A204.1 (cell line): Measurements from ENCODE around the gene IL18RAP.

Experiments used
- FAIRE-seq: peaks from 2 replicates; lab custom pipeline; 2012; peaks lifted over from hg19 to GRCh38; lab: Jason Lieb, UNC

Gene IL18RAP, protein sequence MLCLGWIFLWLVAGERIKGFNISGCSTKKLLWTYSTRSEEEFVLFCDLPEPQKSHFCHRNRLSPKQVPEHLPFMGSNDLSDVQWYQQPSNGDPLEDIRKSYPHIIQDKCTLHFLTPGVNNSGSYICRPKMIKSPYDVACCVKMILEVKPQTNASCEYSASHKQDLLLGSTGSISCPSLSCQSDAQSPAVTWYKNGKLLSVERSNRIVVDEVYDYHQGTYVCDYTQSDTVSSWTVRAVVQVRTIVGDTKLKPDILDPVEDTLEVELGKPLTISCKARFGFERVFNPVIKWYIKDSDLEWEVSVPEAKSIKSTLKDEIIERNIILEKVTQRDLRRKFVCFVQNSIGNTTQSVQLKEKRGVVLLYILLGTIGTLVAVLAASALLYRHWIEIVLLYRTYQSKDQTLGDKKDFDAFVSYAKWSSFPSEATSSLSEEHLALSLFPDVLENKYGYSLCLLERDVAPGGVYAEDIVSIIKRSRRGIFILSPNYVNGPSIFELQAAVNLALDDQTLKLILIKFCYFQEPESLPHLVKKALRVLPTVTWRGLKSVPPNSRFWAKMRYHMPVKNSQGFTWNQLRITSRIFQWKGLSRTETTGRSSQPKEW

DNA sequence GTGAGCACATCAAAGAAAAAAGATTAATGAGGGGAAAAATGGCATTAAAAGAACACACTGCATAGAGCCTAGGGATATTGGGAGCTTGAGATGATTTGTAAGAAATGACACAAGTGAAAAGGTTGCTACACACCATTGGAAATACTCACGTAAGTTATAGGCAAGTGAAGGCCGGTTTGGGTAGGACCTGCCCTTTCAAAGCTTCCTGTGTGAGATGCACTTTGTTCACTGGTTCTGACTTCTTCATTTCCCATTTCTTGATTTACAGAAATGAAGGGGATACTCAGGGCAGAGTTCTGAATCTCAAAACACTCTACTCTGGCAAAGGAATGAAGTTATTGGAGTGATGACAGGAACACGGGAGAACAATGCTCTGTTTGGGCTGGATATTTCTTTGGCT, at the start of gene IL18RAP:
IL18RAP (plus strand) TSS at position 251 of the 400 bp plus-strand sequence; CDS start at position 369, 118 bp downstream.
- FAIRE-seq: no peak

GRCh38 chr2:102376052-102376591, 46.8 kb upstream of the IL18RAP start:
- FAIRE-seq: no peak

GRCh38 chr2:102383722-102384121, 39.2 kb upstream of the IL18RAP start:
- FAIRE-seq: no peak

DNA sequence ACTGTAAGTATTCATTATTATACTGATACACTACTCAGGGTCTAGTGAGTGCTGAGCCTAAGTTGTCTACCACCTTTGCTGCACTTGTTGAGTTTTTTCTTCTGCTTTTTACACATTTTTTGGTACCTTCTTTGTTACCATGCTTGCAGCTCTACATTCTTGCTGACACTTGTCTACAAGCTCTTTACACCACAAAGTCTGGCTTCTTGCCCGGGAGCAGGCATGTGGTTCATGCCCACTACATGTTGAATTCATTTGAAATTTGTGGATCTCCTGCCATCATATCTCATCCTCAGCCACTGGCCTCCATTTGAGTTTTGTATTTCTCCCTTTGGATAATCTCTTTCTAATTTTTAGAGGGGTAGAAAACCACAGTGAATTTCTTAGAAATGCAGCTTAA, 37.4 kb upstream of the IL18RAP start:
- no peak for FAIRE-seq

- FAIRE-seq: no peak
These were observed 37.0 kb upstream of the IL18RAP start for GRCh38 chr2:102386004-102386403.

DNA sequence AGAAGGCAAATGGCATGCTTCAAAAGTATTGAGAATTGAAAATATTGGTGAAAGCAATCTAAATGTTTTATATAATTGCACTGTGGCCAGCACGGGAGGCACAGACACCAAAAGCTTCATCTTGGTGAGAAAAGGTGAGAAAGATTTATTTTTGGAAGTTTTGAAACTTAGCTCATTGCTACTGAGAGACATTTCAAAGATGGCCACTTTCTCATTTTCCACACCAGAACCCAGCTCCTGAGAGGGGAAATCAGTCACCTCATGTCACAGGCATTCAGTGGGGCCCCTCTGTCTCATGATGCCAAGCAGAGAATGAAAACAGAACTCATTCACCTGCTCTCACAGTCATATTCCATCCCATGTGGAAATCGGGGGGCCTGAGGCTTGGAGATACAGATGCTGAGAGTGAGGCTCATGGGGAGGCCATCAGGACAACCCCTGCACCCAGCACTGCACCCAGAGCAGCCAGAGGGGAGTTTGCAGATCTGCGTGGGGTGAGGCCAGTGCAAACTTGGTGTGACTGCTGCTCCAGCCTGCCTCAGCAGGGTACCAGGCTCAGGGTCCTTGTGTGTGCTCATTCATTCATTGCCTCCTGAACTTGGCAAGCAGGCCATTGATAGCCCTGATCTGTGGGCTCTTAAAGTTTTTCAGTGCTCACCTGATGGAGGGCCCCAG, 36.0 kb upstream of the IL18RAP start:
- no peak for FAIRE-seq

- no peak for FAIRE-seq
These were observed 35.0 kb upstream of the IL18RAP start for GRCh38 chr2:102387763-102388546.

GRCh38 chr2:102391565-102391964, 31.4 kb upstream of the IL18RAP start:
- no peak for FAIRE-seq

- no peak for FAIRE-seq
These were observed 30.9 kb upstream of the IL18RAP start for GRCh38 chr2:102392096-102392495.

DNA sequence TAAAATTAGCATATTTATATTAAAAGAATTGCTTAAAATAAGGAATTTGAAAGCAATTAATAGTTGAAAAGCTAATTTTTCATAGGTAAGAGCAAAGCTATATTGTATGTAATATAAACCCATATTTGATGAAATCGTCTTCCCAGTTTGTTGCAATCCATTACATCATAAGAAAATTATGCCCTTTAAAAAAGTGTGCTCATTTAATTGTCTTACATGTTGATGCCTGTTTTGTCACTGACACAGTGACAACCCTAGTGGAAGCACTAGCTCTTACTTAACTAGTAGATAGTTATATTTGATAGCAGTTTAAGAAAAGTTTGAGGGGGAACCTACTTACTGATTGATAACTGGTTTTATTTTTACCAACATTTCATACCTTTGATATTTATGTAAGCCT, 30.0 kb upstream of the IL18RAP start:
- no peak for FAIRE-seq

DNA sequence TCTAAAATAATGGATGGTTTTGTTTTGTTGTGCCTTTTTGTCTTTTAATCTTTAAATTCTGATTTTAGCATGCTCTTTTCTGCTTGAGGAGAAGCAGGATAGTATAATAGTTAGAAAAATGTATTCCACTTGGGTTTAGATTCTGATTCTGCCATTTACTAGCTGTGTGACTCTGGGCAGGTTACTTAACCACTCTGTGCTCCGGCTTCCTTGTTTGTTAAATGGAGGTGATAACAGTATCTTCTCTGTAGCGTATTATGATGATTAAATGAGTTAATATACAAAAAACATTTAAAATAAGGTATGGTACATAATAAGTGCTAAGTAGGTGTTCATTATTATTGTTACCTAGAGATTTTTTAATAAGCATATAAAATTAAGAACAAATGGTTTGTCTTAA, 26.9 kb upstream of the IL18RAP start:
- FAIRE-seq: no peak

- no peak for FAIRE-seq
These were observed 25.8 kb upstream of the IL18RAP start for GRCh38 chr2:102397209-102397608.

GRCh38 chr2:102399499-102400141, 23.3 kb upstream of the IL18RAP start:
- FAIRE-seq: no peak

- FAIRE-seq: no peak
These were observed 21.5 kb upstream of the IL18RAP start for GRCh38 chr2:102401456-102401855.

DNA sequence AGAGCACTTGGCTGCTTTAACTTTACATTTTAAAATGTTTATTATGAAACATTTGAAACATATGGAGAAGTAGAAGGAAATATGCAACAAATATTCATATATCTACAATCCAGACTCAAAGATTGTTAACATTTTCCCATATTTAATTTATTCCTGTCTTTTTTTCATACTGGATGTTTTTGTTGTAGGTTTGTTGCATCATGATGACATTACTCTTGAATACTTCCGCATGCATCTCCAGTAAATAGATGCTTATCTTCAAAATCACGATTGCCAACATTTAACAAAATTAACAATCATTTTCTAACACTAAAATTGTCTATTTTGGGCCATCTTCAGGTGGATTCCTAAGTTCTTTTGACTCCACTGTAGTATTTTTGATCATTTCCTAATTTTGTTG, 21.1 kb upstream of the IL18RAP start:
- no peak for FAIRE-seq

GRCh38 chr2:102410952-102411351, 12.0 kb upstream of the IL18RAP start:
- no peak for FAIRE-seq

DNA sequence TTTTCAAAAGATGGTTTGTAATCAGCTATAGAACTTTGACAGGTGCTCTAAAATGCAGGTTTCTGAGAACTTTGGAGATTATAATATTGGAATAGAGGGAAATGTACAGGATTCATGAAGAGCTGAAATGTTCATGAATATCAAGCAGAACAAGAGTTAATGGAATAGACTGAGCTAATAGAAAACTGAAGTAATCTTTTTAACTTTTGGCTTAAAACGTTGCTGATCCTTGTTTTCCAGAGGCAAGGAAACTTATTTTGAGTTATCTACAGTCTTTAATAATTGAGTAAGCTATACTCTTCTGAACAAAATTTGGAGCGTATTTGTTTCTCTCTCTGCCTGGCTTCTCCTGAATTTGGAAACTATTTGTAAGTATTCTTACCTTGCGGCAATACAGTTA, 10.8 kb upstream of the IL18RAP start:
- FAIRE-seq: no peak

GRCh38 chr2:102417946-102418345, 5.0 kb upstream of the IL18RAP start:
- no peak for FAIRE-seq

GRCh38 chr2:102418421-102418961, 4.5 kb upstream of the IL18RAP start:
- no peak for FAIRE-seq

DNA sequence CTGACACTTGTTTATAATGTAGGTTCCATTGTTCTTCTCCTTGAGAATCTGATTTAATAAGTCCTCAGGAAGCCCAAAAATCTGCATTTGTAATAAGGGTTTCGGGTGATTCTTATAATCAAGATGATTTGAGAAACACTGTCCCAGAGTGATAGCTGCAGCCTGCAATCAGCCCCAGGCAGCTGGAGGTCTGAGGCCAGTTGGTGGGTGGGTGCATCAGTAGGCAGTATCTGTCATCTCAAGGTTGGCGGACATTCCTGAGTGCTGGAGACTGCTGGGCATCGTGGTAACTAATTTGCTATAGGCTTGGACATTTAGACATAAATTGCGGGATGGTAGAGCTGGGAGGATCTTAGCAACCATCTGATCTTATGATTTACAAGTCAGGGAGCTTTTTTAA, 2.7 kb upstream of the IL18RAP start:
- FAIRE-seq: no peak
